OCI-M1 (cell line): Measurements from ENCODE around the gene FOXA2.

ENCODE experiments used
- DNase-seq: peaks from one replicate; lab custom pipeline; 2025; lab: John Stamatoyannopoulos, UW

The FOXA2 gene

DNA sequence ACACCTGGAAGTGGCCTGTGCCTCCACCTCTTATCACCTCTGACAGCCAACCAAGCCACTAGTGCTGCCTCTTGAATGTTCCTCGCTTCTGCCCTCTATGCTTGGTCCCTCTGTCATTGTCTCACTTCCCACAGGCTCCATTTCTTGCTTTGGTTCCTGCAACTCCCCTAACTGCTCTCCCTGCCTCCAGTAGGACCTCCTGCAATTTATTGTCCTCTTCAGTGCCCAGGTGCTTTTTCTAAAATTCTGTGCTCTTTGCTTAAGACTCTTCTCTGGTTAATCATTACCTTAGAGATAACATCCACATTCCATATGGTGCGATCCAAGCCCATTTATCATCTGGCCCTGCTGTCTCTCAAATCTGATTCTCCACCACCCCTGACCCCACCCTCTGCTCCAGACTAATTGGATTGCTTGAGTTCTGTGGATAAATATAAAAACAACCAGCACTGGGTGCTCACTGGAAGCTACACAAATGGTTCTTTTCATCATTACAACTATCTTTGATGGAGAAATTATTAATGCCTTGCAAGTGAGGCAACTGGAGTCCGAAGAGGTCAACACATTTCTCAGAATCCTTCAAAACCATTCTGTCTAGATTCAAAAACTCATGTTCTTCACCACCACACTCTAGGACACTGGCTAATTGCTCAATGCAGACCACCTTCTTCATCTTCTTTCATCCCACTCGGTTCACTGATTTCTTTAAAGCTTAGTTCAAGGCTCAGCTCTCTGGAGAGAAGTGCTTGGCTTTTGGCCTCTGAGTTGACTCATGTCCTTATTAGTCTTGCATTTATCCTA, 47.2 kb downstream of the FOXA2 start:
- DNase-seq, result no peak

DNA sequence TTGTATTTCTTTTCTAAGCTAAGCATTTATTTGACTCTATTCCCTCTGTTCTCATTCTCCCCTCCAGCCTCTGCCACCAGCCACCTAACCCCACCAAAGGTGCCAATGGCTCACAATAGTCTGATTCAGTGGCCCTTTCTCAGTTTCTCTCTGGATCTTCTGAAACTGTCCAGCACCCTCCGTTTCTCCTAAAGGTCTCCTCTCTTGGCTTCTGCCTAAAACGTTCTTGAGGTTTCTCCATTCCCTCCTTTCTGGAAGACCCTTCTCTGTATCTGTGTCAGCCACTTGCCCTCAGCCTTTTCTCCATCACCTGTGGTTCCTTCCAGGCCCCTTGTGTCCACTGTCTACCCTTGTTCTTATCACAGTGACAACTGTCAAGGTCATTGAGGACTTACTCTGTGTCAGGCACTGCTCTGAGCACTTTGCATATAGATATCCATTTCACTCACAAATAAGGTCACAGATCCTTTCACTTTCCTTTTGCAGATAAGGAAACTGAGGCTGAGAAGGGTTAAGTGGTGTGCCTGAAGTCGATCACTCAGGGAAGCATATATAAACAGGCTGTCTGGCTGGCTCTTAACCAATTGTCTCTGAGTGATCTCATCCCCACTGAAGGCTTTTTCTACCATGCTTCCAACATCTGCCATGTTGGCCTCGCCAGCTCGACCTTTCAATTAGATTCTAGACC, 48.1 kb downstream of the FOXA2 start:
- DNase-seq, result no peak

DNA sequence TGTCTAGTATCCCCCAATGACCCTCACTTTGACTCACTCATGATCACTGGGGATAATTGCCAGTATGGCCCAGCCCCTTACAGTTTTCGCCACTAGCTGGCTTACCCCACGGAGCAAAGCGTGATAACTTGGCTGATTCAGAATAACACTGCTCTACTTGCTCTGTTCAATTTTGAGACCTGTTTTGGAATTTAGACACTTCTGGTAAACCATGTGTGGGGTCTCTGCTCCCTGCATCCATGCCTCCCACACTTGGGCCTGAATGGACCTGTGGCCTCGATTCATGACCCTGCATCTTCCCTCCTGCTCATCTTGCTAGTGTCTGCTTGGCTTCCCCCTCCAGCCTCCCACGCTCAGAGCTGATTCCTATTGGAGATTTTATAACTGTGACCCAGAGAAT, 48.9 kb downstream of the FOXA2 start:
- DNase-seq, result no peak

DNA sequence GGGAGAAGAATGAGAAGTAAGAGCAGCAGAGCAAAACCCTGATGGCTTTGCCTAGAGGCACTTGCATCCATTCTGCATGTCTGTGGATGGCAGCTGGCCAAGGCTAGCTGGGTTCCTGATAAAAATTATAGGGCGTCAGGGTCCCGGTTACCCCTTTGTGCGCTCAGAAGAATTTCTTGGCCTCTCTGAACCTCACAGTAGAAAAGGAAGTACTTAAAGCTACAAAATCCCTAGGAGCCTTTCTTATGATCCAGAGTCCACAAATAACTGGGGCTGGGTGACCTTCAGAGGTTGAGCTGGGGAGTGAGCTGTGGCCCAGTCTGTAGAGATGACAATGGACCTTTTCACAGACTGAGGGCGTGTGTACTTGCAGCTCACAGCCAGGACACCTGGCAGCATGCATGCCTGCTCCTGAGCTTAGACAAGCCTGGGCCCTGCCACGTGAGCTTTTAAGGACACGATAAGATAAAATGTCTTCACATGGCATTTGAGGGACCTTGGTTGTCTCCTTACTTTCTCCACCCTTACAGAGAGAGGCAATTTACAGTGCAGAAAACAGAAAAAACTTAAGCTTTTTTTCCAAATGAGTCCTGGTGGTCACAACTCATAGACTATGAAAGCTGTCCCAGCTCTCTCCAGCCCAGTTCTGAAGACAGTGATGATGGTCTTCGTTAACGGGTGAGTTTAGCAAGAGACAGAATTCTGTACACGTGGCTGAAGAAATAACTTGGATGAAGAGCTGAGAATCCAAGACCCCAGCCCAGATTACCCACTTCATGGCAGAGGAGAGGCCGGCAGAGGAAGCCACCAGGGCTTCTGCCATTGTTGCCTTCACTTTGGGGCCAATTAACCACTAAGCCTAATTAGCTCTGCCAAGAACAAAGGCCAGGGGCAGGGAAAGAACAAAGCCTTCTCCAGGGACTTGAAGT, 50.3 kb downstream of the FOXA2 start:
- DNase-seq, result no peak

DNA sequence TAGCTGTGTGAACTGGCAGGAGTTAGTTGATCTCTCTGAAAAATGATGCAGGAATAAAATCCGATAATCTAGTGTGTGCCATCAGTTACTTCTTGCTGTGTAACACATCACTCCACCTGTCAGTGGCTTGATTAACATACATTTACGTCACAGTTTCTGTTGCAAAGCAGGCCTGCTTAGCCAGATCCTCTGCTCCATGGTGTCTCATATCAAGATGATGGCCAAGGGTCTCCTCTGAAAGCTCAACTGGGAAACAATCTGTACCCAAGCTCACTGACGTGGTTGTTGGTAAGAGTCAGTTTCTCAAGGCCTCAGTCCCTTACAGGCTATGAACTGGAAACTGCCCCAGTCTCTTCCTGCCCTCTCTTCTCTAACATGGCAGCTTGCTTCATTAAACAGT, 51.8 kb downstream of the FOXA2 start:
- no peak for DNase-seq

DNA sequence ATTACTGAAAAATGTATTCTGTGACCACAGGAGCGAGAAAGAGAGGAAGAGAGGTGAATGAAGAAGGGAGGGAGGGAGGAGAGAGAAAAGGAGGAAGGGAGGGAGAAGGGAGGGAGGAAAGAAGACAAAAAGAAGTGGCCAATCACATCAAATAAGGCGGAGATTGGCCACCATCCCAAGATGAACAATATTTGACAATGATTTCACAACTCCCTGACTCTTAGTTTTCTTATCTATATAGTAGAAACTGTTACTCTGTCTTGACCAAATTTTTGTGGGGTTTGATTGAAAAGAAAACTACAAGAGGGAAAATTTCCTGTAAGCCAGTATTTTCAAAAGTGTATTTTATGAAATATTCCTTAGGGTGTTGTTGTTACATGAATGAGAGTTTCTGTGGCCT, 52.6 kb downstream of the FOXA2 start:
- DNase-seq, result peak; percentile 69

DNA sequence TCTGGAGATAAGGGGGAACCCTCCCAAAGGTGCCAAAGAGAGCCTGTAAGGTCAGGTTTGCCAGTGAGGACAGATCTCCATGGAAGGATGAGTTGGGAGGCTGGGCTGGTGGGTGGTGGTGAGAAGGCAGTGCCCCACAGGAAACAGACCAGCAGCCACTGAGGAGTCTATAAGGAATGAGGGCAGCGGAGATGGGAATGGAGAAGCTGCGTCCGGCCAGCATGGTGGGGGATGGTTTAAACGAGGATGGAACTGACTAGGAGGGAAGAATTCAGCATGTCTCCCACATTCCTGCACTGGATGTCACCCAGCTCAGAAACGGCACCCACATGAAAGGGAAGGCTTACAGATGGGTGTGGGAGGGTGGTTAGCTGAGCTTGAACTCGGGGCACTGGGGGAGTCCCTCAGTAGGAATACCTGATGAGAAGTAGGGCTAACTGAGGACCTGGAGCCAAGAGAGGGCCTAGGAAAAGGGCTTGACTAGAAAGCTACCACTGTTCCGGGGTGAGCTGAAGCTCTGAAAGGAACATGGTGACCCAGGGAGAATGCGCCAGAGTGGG, 53.2 kb downstream of the FOXA2 start:
- DNase-seq, result no peak
